OCI-LY1 (cell line): ENCODE measurements around the gene PRRC2C.

Experiments used
- H2AFZ ChIP-seq: fragments of 200-600 bp; sonication (generic), shearing (Covaris generic); 2 replicates; pipeline ENCODE4 v1.6.0; 2014; ENCODE audit warnings: antibody characterized with exemption, mild to moderate bottlenecking, low read length
- H3F3A ChIP-seq: fragments of 200-600 bp; sonication (generic), shearing (Covaris generic); 2 replicates; pipeline ENCODE4 v1.6.0; 2014; ENCODE audit warnings: mild to moderate bottlenecking, antibody characterized with exemption, low read length, moderate library complexity; ENCODE audit not compliant: insufficient read depth
- H3K27ac ChIP-seq: fragments of 200-600 bp; sonication (generic); 2 replicates; pipeline ENCODE4 v1.5.1; 2014; ENCODE audit warnings: low read length, mixed run types, mild to moderate bottlenecking, low read depth; ENCODE audit not compliant: poor library complexity, severe bottlenecking
- H3K27me3 ChIP-seq: fragments of 200-600 bp; sonication (generic); 2 replicates; pipeline ENCODE4 v1.6.0; 2014; ENCODE audit warnings: antibody characterized with exemption, mild to moderate bottlenecking, low read length, moderate library complexity; ENCODE audit not compliant: insufficient read depth
- H3K36me3 ChIP-seq: fragments of 200-600 bp; sonication (generic); 2 replicates; pipeline ENCODE4 v1.6.1; 2014; ENCODE audit warnings: mild to moderate bottlenecking, antibody characterized with exemption, low read length, moderate library complexity, mixed read lengths; ENCODE audit not compliant: insufficient read depth
- H3K4me1 ChIP-seq: fragments of 200-600 bp; sonication (generic); 2 replicates; pipeline ENCODE4 v1.5.1; 2014; ENCODE audit warnings: mild to moderate bottlenecking, low read length, moderate library complexity; ENCODE audit not compliant: insufficient read depth, severe bottlenecking
- H3K4me2 ChIP-seq: fragments of 200-600 bp; sonication (generic), shearing (Covaris generic); 2 replicates; pipeline ENCODE4 v1.6.1; 2014; ENCODE audit warnings: low read length
- H3K4me3 ChIP-seq: fragments of 200-600 bp; sonication (generic); 2 replicates; pipeline ENCODE4 v1.5.1; 2014; ENCODE audit warnings: low read length, low read depth, mild to moderate bottlenecking, mixed read lengths; ENCODE audit not compliant: poor library complexity, severe bottlenecking
- H3K79me2 ChIP-seq: fragments of 200-600 bp; shearing (Covaris generic); 2 replicates; pipeline ENCODE4 v1.6.1; 2016; ENCODE audit warnings: mixed run types, low read length, mixed read lengths; ENCODE audit not compliant: insufficient read depth
- H3K9ac ChIP-seq: fragments of 200-600 bp; sonication (generic), shearing (Covaris generic); 2 replicates; pipeline ENCODE4 v1.6.1; 2014; ENCODE audit warnings: mild to moderate bottlenecking, low read length, mixed read lengths
- H3K9me2 ChIP-seq: fragments of 200-600 bp; sonication (generic), shearing (Covaris generic); 2 replicates; pipeline ENCODE4 v1.6.1; 2014; ENCODE audit warnings: low read depth, mild to moderate bottlenecking, low read length, mixed read lengths
- H3K9me3 ChIP-seq: fragments of 200-600 bp; shearing (Covaris generic); 2 replicates; pipeline ENCODE4 v1.6.1; 2014; ENCODE audit warnings: low read length, mixed read lengths
- H4K20me1 ChIP-seq: fragments of 200-600 bp; sonication (generic), shearing (Covaris generic); 2 replicates; pipeline ENCODE4 v1.6.0; 2016; ENCODE audit warnings: mild to moderate bottlenecking, low read length; ENCODE audit not compliant: insufficient read depth
- CTCF ChIP-seq: fragments of 200-600 bp; sonication (generic), shearing (Covaris generic); IDR thresholded peaks from 2 replicates; pipeline ENCODE4 v1.5.1; 2017; ENCODE audit warnings: mild to moderate bottlenecking, antibody characterized with exemption, low read length, moderate library complexity, mixed read lengths
- EZH2 ChIP-seq: fragments of 200-600 bp; sonication (generic), shearing (Covaris generic); IDR thresholded peaks from 2 replicates; pipeline ENCODE4 v1.8.0; 2017; ENCODE audit warnings: borderline replicate concordance, mixed run types, mild to moderate bottlenecking, antibody characterized with exemption, low read length, moderate library complexity, mixed read lengths

Gene PRRC2C

DNA sequence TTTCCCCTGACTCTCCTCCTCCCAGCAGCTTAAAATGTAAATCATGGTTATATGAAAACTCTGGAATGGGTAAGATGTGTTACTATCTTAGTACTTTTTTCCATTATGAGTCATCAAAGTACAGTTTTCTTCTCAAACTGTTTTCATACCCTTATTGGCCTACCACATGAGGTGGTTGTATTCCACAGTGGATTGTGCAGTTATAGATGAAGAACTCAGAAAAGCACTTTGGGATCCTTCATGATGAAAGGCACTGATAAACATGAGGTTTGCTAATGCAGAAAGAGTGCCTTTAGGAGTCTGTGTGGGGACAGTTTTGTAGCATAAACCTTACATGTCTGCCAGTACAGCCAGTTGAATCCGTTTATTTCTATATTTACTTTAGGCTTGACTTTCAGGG lies 104.7 kb downstream of the PRRC2C start:
- no peaks in the 10 kb centered on the region for H3K79me2 ChIP-seq
- H3F3A ChIP-seq = no peaks in the 10 kb centered on the region
- H4K20me1 ChIP-seq = no peaks in the 10 kb centered on the region
- no peak overlapping the region for H3K4me3 ChIP-seq
- H3K36me3 ChIP-seq = peaks cover 91% of the 10 kb centered on the region
- no peak overlapping the region for H3K4me2 ChIP-seq
- H3K9me3 ChIP-seq = no peaks in the 10 kb centered on the region
- no peak overlapping the region for H3K27ac ChIP-seq
- no peak overlapping the region for H3K9ac ChIP-seq
- no peaks in the 10 kb centered on the region for H3K27me3 ChIP-seq
- no peak for TF ChIP-seq EZH2
- no peak for TF ChIP-seq CTCF
- H2AFZ ChIP-seq = no peak overlapping the region
- no peaks in the 10 kb centered on the region for H3K4me1 ChIP-seq
- no peaks in the 10 kb centered on the region for H3K9me2 ChIP-seq

- Histone ChIP-seq H3K36me3 (peaks cover 57% of the 10 kb centered on the region), H3K27me3 (no peaks in the 10 kb centered on the region), H3K4me1 (no peaks in the 10 kb centered on the region), H4K20me1 (no peaks in the 10 kb centered on the region), H3F3A (no peaks in the 10 kb centered on the region), H3K9me3 (no peaks in the 10 kb centered on the region), H3K27ac (no peak overlapping the region), H3K4me2 (no peak overlapping the region), H3K9ac (no peak overlapping the region), H3K9me2 (no peaks in the 10 kb centered on the region), H3K4me3 (no peak overlapping the region), H2AFZ (no peak overlapping the region), H3K79me2 (no peaks in the 10 kb centered on the region)
- TF ChIP-seq CTCF (no peak), EZH2 (no peak)
These were observed 110.0 kb downstream of the PRRC2C start for GRCh38 chr1:171595324-171595723.

DNA sequence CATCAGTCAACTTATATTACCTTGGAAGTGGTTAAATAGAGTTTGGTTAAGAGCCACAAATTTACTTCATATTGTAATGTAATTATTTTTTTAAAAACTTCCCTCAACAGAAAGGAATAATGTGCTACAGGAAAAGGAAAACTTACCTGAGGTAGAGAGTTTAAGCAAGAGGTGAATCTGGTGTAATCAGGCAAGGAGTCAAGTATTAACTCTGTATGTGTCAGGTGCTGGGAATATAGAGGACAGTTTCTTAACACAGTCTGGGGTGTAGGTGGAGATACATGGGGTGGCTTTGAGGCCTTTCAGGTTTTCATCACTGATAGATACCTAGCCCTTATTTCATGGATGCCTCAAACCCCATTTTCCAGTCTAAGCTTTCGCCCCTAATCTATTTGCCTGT lies 110.8 kb downstream of the PRRC2C start:
- no peaks in the 10 kb centered on the region for H3K27me3 ChIP-seq
- H3K79me2 ChIP-seq = no peaks in the 10 kb centered on the region
- H2AFZ ChIP-seq = no peak overlapping the region
- no peak overlapping the region for H3K9ac ChIP-seq
- H3F3A ChIP-seq = no peaks in the 10 kb centered on the region
- no peaks in the 10 kb centered on the region for H3K4me1 ChIP-seq
- no peaks in the 10 kb centered on the region for H3K9me2 ChIP-seq
- no peaks in the 10 kb centered on the region for H3K9me3 ChIP-seq
- no peak overlapping the region for H3K4me2 ChIP-seq
- peaks cover 49% of the 10 kb centered on the region for H3K36me3 ChIP-seq
- no peak for TF ChIP-seq CTCF
- TF ChIP-seq EZH2 = no peak
- no peaks in the 10 kb centered on the region for H4K20me1 ChIP-seq
- no peak overlapping the region for H3K4me3 ChIP-seq
- no peak overlapping the region for H3K27ac ChIP-seq
